ENCODE data around the gene DNASE2.

- no peak for TF ChIP-seq EP300 (IDR thresholded peaks at IDR 0.05; ENCODE audit: borderline replicate concordance)
- TF ChIP-seq CEBPB (IDR thresholded peaks at IDR 0.05) = no peak
- TF ChIP-seq REST (IDR thresholded peaks at IDR 0.05; ENCODE audit: low read depth) = no peak
- TF ChIP-seq MAX (IDR thresholded peaks at IDR 0.05) = no peak
- no peak for TF ChIP-seq YY1 (IDR thresholded peaks at IDR 0.05; ENCODE audit: low read depth)
Observed at GRCh38 chr19:12884627-12884925, 3.3 kb upstream of the DNASE2 start.
